Mammary epithelial cell (primary cell): ENCODE data around the gene KRT81.

Source experiments
- CTCF ChIP-seq, 2 donors: IDR thresholded peaks in 1 of 2; conservative IDR thresholded peaks in 1 of 2; 2 replicates each; pipeline ENCODE4 v1.5.1; 2011 to 2012; ENCODE audit warnings: inconsistent platforms in 2 of 2, low read length in 2 of 2, mild to moderate bottlenecking in 2 of 2, control low read depth in 1 of 2, low read depth in 1 of 2; ENCODE audit not compliant: insufficient read depth in 1 of 2; ENCODE audit errors: extremely low read depth in 1 of 2
- EZH2 ChIP-seq: IDR thresholded peaks from 2 replicates; pipeline ENCODE4 v1.6.1; 2012; ENCODE audit warnings: low read length, inconsistent platforms, borderline replicate concordance

- TF ChIP-seq CTCF (conservative IDR thresholded peaks at IDR 0.05 in 1 of 2, IDR thresholded peaks at IDR 0.05 in 1 of 2; ENCODE audit: extremely low read depth in 1 of 2, insufficient read depth in 1 of 2, low read depth in 1 of 2, low read length in 2 of 2): no peak
- TF ChIP-seq EZH2: no peak
These were observed 39.8 kb downstream of the KRT81 start for GRCh38 chr12:52251367-52252051.
